ENCODE data around the gene METTL15. TPM values are rescaled to one million over a fixed set of nuclear protein-coding genes. Genes with fewer than 3 reads are reported as not detected.

Gene METTL15
- polyA plus RNA-seq, 2 of the 4 experiments (the other 2 are of a cell fraction), result 9.5 to 23.5 TPM

DNA sequence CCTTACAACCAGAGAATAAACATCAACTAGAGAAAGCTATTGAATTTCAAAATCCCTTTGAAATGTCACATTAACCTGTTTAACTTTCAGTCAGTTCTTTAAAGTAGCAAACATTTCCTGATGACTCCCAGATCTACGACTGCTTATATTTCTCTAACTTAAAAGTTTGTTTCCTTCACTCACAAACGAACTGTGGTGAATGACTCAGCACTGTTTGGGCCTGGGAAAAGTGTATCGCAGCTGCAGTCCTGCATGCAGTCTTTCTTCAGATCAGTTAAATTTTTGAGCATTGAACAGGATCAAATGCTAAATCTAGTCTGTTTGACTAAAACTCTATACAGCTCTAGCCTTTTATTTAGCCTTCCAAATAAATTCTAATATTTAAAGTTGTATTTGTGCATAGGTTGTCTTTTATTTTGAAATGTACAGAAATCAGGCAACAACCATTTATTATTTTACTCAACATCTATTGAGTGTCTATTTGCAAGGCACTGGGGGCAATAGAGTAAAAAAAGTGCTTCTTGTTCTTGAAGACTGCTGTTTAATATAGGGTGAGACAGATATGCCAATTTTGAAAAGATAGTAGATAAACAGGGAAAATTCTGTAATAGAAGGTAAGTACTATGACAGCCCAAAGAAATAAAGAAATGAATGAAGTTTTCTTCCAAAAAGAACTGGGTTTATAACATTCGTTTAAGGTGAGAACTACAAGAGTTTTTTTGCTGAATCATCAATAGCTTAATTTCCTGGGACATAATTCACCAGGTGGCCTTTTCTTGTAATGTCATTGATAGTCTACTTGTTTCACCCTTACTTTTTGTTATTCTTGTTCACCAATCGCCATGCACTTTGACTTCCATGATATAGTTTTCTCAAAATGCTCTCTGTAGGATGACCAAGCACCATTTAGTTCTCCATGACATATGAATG is 235.4 kb downstream of the METTL15 start (continued):
- TF ChIP-seq HEYL (CRISPR knock-in tag; IDR thresholded peaks at IDR 0.05) (no peak), SMC3 (IDR thresholded peaks at IDR 0.05) (peak; percentile 14; the same call in 1 of the 3 replicates), NPAS2 (CRISPR knock-in tag; IDR thresholded peaks at IDR 0.05; ENCODE audit: borderline replicate concordance) (no peak), JUNB (IDR thresholded peaks at IDR 0.05) (peak; percentile 36; the same call in 1 of the 2 replicates), JUN (IDR thresholded peaks at IDR 0.05) (peak in 1 of 2 experiments; percentile 45; a peak in 1 of 5 replicates)
- TF ChIP-seq, protein P1, sequence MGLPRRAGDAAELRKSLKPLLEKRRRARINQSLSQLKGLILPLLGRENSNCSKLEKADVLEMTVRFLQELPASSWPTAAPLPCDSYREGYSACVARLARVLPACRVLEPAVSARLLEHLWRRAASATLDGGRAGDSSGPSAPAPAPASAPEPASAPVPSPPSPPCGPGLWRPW (IDR thresholded peaks at IDR 0.05), result no peak

DNA sequence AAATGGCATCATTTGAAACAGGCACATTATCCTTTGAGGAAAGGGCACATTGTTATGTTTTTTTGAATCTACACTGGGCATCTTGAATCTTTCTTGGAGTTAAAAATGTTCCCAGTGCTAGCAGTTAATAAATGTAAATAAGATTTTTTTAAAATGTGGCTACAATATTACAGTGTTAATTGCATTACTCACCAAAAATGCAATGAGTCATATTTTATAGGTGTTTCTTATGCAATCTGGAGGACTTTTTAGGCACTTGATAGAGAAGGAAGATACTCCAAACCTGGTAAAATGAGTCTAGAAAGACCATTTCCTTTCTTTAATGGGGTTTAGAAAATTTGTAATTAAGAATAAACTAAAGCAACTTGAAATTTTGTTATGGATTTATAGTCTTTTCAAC is 238.0 kb downstream of the METTL15 start:
- ATAC-seq, result no peak
- peak overlapping the region in 1 of 2 experiments; percentile 51; a peak in 2 of 6 replicates for H3K27ac ChIP-seq
- no peak overlapping the region for H3K4me3 ChIP-seq
- peaks cover 34% of the 10 kb centered on the region for H3K4me1 ChIP-seq
- peak; percentile 23 for FAIRE-seq
- ChIA-PET POLR2A (no interaction called here), CTCF (no interaction called here)
- H3K9me3 ChIP-seq, result peaks cover 11% of the 10 kb centered on the region; the same call in 2 of the 3 replicates
- no peak for DNase-seq (ENCODE audit: low read depth in 1 of 2, low spot score in 1 of 2)
- 0 out of 3 replicates have a peak overlapping the region, but pooled peaks have one; percentile 14 for H3K4me2 ChIP-seq
- no peak for TF ChIP-seq ESRRA (IDR thresholded peaks at IDR 0.05; ENCODE audit: borderline replicate concordance, low read length)
- TF ChIP-seq NR3C1 (IDR thresholded peaks at IDR 0.05), result no peak
- TF ChIP-seq, protein P2, sequence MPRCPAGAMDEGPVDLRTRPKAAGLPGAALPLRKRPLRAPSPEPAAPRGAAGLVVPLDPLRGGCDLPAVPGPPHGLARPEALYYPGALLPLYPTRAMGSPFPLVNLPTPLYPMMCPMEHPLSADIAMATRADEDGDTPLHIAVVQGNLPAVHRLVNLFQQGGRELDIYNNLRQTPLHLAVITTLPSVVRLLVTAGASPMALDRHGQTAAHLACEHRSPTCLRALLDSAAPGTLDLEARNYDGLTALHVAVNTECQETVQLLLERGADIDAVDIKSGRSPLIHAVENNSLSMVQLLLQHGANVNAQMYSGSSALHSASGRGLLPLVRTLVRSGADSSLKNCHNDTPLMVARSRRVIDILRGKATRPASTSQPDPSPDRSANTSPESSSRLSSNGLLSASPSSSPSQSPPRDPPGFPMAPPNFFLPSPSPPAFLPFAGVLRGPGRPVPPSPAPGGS (IDR thresholded peaks at IDR 0.05), result no peak
- no peak for TF ChIP-seq FOSL2 (IDR thresholded peaks at IDR 0.05)
- TF ChIP-seq FOSL2 (CRISPR knock-in tag; IDR thresholded peaks at IDR 0.05), result peak; percentile 77
- TF ChIP-seq JUNB (IDR thresholded peaks at IDR 0.05), result peak; percentile 34; the same call in 1 of the 2 replicates
- no peak for TF ChIP-seq HEYL (CRISPR knock-in tag; IDR thresholded peaks at IDR 0.05)
- no peak for TF ChIP-seq ZC3H11A (IDR thresholded peaks at IDR 0.05)
- TF ChIP-seq GATA3 (IDR thresholded peaks at IDR 0.05; ENCODE audit: borderline replicate concordance), result no peak
- TF ChIP-seq HOXB13 (CRISPR knock-in tag; IDR thresholded peaks at IDR 0.05; ENCODE audit: low read depth), result no peak
- TF ChIP-seq CHD2 (IDR thresholded peaks at IDR 0.05; ENCODE audit: low read length, partially characterized antibody), result no peak
- TF ChIP-seq, protein P3, sequence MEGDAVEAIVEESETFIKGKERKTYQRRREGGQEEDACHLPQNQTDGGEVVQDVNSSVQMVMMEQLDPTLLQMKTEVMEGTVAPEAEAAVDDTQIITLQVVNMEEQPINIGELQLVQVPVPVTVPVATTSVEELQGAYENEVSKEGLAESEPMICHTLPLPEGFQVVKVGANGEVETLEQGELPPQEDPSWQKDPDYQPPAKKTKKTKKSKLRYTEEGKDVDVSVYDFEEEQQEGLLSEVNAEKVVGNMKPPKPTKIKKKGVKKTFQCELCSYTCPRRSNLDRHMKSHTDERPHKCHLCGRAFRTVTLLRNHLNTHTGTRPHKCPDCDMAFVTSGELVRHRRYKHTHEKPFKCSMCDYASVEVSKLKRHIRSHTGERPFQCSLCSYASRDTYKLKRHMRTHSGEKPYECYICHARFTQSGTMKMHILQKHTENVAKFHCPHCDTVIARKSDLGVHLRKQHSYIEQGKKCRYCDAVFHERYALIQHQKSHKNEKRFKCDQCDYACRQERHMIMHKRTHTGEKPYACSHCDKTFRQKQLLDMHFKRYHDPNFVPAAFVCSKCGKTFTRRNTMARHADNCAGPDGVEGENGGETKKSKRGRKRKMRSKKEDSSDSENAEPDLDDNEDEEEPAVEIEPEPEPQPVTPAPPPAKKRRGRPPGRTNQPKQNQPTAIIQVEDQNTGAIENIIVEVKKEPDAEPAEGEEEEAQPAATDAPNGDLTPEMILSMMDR (IDR thresholded peaks at IDR 0.05), result no peak
- no peak for TF ChIP-seq EP300 (IDR thresholded peaks at IDR 0.05)
- TF ChIP-seq CEBPB (IDR thresholded peaks at IDR 0.05), result peak in 1 of 2 experiments; percentile 58; a peak in 2 of 4 replicates
- TF ChIP-seq, protein P4, sequence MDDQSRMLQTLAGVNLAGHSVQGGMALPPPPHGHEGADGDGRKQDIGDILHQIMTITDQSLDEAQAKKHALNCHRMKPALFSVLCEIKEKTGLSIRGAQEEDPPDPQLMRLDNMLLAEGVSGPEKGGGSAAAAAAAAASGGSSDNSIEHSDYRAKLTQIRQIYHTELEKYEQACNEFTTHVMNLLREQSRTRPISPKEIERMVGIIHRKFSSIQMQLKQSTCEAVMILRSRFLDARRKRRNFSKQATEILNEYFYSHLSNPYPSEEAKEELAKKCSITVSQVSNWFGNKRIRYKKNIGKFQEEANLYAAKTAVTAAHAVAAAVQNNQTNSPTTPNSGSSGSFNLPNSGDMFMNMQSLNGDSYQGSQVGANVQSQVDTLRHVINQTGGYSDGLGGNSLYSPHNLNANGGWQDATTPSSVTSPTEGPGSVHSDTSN (IDR thresholded peaks at IDR 0.05), result no peak
- TF ChIP-seq, protein P5, sequence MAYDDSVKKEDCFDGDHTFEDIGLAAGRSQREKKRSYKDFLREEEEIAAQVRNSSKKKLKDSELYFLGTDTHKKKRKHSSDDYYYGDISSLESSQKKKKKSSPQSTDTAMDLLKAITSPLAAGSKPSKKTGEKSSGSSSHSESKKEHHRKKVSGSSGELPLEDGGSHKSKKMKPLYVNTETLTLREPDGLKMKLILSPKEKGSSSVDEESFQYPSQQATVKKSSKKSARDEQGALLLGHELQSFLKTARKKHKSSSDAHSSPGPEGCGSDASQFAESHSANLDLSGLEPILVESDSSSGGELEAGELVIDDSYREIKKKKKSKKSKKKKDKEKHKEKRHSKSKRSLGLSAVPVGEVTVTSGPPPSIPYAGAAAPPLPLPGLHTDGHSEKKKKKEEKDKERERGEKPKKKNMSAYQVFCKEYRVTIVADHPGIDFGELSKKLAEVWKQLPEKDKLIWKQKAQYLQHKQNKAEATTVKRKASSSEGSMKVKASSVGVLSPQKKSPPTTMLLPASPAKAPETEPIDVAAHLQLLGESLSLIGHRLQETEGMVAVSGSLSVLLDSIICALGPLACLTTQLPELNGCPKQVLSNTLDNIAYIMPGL (CRISPR knock-in tag; IDR thresholded peaks at IDR 0.05; ENCODE audit: borderline replicate concordance), result no peak
- TF ChIP-seq FOXS1 (CRISPR knock-in tag; IDR thresholded peaks at IDR 0.05), result no peak
- no peak for TF ChIP-seq KDM5A (IDR thresholded peaks at IDR 0.05)
- TF ChIP-seq BHLHE40 (IDR thresholded peaks at IDR 0.05; ENCODE audit: low read depth, low read length), result no peak
- no peak for TF ChIP-seq MAFK (IDR thresholded peaks at IDR 0.05; ENCODE audit: partially characterized antibody)
- TF ChIP-seq MAZ (IDR thresholded peaks at IDR 0.05; ENCODE audit: borderline replicate concordance, low read depth, low read length), result no peak
- TF ChIP-seq CBX8 (IDR thresholded peaks at IDR 0.05), result no peak
- TF ChIP-seq, protein P6, sequence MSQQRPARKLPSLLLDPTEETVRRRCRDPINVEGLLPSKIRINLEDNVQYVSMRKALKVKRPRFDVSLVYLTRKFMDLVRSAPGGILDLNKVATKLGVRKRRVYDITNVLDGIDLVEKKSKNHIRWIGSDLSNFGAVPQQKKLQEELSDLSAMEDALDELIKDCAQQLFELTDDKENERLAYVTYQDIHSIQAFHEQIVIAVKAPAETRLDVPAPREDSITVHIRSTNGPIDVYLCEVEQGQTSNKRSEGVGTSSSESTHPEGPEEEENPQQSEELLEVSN (IDR thresholded peaks at IDR 0.05; ENCODE audit: borderline replicate concordance, low read depth), result no peak
- TF ChIP-seq, protein P7, sequence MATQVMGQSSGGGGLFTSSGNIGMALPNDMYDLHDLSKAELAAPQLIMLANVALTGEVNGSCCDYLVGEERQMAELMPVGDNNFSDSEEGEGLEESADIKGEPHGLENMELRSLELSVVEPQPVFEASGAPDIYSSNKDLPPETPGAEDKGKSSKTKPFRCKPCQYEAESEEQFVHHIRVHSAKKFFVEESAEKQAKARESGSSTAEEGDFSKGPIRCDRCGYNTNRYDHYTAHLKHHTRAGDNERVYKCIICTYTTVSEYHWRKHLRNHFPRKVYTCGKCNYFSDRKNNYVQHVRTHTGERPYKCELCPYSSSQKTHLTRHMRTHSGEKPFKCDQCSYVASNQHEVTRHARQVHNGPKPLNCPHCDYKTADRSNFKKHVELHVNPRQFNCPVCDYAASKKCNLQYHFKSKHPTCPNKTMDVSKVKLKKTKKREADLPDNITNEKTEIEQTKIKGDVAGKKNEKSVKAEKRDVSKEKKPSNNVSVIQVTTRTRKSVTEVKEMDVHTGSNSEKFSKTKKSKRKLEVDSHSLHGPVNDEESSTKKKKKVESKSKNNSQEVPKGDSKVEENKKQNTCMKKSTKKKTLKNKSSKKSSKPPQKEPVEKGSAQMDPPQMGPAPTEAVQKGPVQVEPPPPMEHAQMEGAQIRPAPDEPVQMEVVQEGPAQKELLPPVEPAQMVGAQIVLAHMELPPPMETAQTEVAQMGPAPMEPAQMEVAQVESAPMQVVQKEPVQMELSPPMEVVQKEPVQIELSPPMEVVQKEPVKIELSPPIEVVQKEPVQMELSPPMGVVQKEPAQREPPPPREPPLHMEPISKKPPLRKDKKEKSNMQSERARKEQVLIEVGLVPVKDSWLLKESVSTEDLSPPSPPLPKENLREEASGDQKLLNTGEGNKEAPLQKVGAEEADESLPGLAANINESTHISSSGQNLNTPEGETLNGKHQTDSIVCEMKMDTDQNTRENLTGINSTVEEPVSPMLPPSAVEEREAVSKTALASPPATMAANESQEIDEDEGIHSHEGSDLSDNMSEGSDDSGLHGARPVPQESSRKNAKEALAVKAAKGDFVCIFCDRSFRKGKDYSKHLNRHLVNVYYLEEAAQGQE (IDR thresholded peaks at IDR 0.05), result no peak
